ENCODE measurements around the gene SUN2. TPM values are rescaled to one million over a fixed set of nuclear protein-coding genes. Genes with fewer than 3 reads are reported as not detected.
A peak's percentile ranks its signal among the peaks of the same experiment; 100 is the strongest.

The SUN2 gene
- total and polyA plus RNA-seq, 2 of the 8 experiments (the other 6 are each of a cell fraction or from before 2014, with no cell fraction given): 5.1 to 10.5 TPM

GRCh38 chr22:38705235-38706100 lies 50.3 kb downstream of the SUN2 start, which contains the start of gene GTPBP1:
GTPBP1 (plus strand) TSS chr22:38705944; CDS start chr22:38705956, 12 bp downstream.
- Histone ChIP-seq H4K91ac (replicated peaks; ENCODE audit: insufficient read length, low read length) (no peak within 1 kb of the TSS), H2AK5ac (ENCODE audit: low read depth, low read length) (no peak within 1 kb of the TSS), H3K14ac (ENCODE audit: insufficient read length) (no peak within 1 kb of the TSS), H3K79me1 (ENCODE audit: low read depth, low read length) (0 out of 2 replicates have a peak, but pooled peaks cover 4% of the 10 kb centered on the region), H3K23me2 (ENCODE audit: low read depth, low read length) (peaks cover 9% of the 10 kb centered on the region), H3K4ac (replicated peaks; ENCODE audit: insufficient read length, low read depth, low read length) (no peak within 1 kb of the TSS), H3K4me1 (replicated peaks in 1 of 4; ENCODE audit: control insufficient read depth in 3 of 4, insufficient read depth in 4 of 4, low read length in 3 of 4) (peaks cover 10 to 19% (median 14%) of the 10 kb centered on the region in 4 experiments; a peak in 5 of 7 replicates), H3K36me3 (ENCODE audit: control insufficient read depth in 2 of 4, insufficient read depth in 4 of 4, low read length in 3 of 4) (peaks cover 0 to 12% (median 2%) of the 10 kb centered on the region in 4 experiments; a peak in 3 of 8 replicates), H3K27ac (ENCODE audit: low read depth, low read length) (peak within 1 kb of the TSS; percentile 94), H3K4me3 (ENCODE audit: extremely low read depth in 1 of 4, insufficient read depth in 2 of 4, low read depth in 3 of 4, low read length in 4 of 4) (peak within 1 kb of the TSS; percentile 82 to 95 (median 90)), H3K9ac (replicated peaks in 1 of 4; ENCODE audit: extremely low read depth in 1 of 4, low read depth in 3 of 4, low read length in 3 of 4) (peak within 1 kb of the TSS; percentile 78 to 99 (median 88)), H4K5ac (ENCODE audit: insufficient read length, low read depth, low read length) (peak within 1 kb of the TSS; percentile 37), H4K8ac (ENCODE audit: extremely low read depth, insufficient read depth, low read length) (peak within 1 kb of the TSS; percentile 96), H3K79me2 (ENCODE audit: control insufficient read depth in 1 of 2, insufficient read depth in 2 of 2, low read length in 2 of 2) (peaks cover 26 to 45% of the 10 kb centered on the region in 2 experiments), H2BK5ac (ENCODE audit: low read depth, low read length) (peak within 1 kb of the TSS; percentile 93), H2BK120ac (replicated peaks; ENCODE audit: low read depth, low read length) (no peak within 1 kb of the TSS), H2AFZ (ENCODE audit: low read length) (0 out of 2 replicates have a peak within 1 kb of the TSS, but pooled peaks have one; percentile 3), H3K18ac (ENCODE audit: extremely low read depth, low read length) (peak within 1 kb of the TSS; percentile 76; the same call in 1 of the 2 replicates), H3K4me2 (ENCODE audit: insufficient read depth in 1 of 2, low read depth in 2 of 2, low read length in 2 of 2) (peak within 1 kb of the TSS; percentile 82 to 88), H2BK15ac (ENCODE audit: low read length) (no peak within 1 kb of the TSS), H2BK20ac (ENCODE audit: low read length) (no peak within 1 kb of the TSS), H2BK12ac (ENCODE audit: low read depth, low read length) (peak within 1 kb of the TSS; percentile 95), H3K27me3 (replicated peaks in 1 of 4; ENCODE audit: control insufficient read depth in 3 of 4, extremely low read depth in 1 of 4, insufficient read depth in 3 of 4, low read length in 3 of 4) (no peaks in the 10 kb centered on the region), H3K56ac (replicated peaks; ENCODE audit: insufficient read length, low read depth, low read length) (peak within 1 kb of the TSS; percentile 44), H3K9me3 (ENCODE audit: insufficient read depth in 2 of 2, low read depth in 1 of 2, low read length in 1 of 2) (no peaks in the 10 kb centered on the region), H3K23ac (ENCODE audit: insufficient read length) (no peak within 1 kb of the TSS), H4K20me1 (replicated peaks in 1 of 2; ENCODE audit: control insufficient read depth in 1 of 2, insufficient read depth in 2 of 2, low read length in 2 of 2) (peaks cover 15 to 18% of the 10 kb centered on the region in 2 experiments)
- FAIRE-seq (peak; percentile 98), DNase-seq (ENCODE audit: low read depth in 1 of 2, low spot score in 2 of 2) (peak; percentile 91 to 99)
- ChIA-PET POLR2A (ENCODE audit: partially characterized antibody) (interaction anchor here (0.8 to 5.6 kb wide), 14 partner anchors 8 to 135 kb away, joined by 3 to 39 read pairs (median 4); partner anchors contain the start of genes CBY1, DMC1, FAM227A and TOMM22), CTCF (ENCODE audit: partially characterized antibody) (interaction anchor here (1.5 to 3.3 kb wide), 3 partner anchors 20 to 27 kb away, joined by 3 to 19 read pairs (median 3); partner anchors contain the start of gene TOMM22)
- WGBS, 2 experiments (ENCODE audit: extremely low coverage in 1 of 2, insufficient coverage in 1 of 2, insufficient read length in 1 of 2, insufficient replicate concordance in 2 of 2, low coverage in 1 of 2, low lambda C conversion rate in 2 of 2, missing lambda C conversion rate in 1 of 2): 2% methylated on average over 39 of the region's 55 CpGs; no CpG with 5 or more reads in 1 of the 2 experiments
- peak; percentile 90 for TF ChIP-seq CHD2 (IDR thresholded peaks at IDR 0.05; ENCODE audit: low read length)
- TF ChIP-seq SP1 (IDR thresholded peaks at IDR 0.05; ENCODE audit: low read depth, low read length): peak; percentile 98
- TF ChIP-seq BACH1 (IDR thresholded peaks at IDR 0.05; ENCODE audit: low read length): 0 out of 2 replicates have a peak, but pooled peaks have one; percentile 8
- TF ChIP-seq PHF8 (conservative IDR thresholded peaks at IDR 0.05; ENCODE audit: low read depth, low read length): peak; percentile 94; the same call in 1 of the 2 replicates
- 0 out of 2 replicates have a peak, but pooled peaks have one; percentile 3 for TF ChIP-seq TEAD4 (IDR thresholded peaks at IDR 0.05; ENCODE audit: low read depth, low read length)
- TF ChIP-seq TBP (IDR thresholded peaks at IDR 0.05; ENCODE audit: low read depth, low read length): peak; percentile 90
- no peak for TF ChIP-seq POU5F1 (IDR thresholded peaks at IDR 0.05; ENCODE audit: low read depth, low read length)
- TF ChIP-seq RAD21 (IDR thresholded peaks at IDR 0.05 in 1 of 2, conservative IDR thresholded peaks at IDR 0.05 in 1 of 2; ENCODE audit: low read depth in 2 of 2, low read length in 2 of 2): 0 out of 4 replicates have a peak, but pooled peaks of 1 of the 2 experiments have one; percentile 4
- TF ChIP-seq SP4 (IDR thresholded peaks at IDR 0.05; ENCODE audit: low read length): peak; percentile 65; the same call in 1 of the 2 replicates
- TF ChIP-seq CREB1 (IDR thresholded peaks at IDR 0.05): peak; percentile 92
- no peak for TF ChIP-seq FOSL1 (IDR thresholded peaks at IDR 0.05; ENCODE audit: insufficient read depth, low read depth, low read length)
